HG03432 (cell line): Measurements from ENCODE around the gene MR1.

ENCODE experiments used
- ATAC-seq: cut with Tn5 transposase; IDR thresholded peaks from one replicate; pipeline ENCODE4 v1.9.1; 2021; ENCODE audit warnings: mild to moderate bottlenecking, moderate library complexity; ENCODE audit not compliant: unreplicated experiment

MR1 gene

DNA sequence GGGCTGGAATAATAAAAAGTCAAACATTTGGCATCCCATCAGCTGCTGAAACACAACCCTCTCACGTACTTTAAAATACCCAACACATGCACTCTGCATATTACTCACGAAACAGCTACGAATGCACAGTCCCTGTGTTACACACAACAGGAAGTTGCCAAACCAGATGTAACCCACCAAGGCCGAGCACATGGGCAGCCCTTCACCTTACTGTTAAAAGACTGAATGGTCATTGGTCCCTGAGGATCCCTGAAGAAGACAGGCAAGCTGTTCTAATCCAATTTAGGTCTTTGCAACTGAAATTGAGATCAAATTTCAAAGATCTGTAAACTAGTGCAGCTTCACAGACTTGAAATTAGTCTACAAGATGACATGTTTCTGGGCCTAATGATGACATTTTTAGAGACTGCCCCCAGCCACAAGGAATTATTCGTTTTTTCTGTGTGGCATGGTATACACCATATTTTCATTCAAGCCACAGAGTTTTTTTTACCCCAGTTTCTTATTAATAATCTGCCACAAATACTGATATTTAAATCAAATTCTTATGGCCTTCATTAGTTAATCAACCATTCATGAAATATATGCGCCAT is 29.1 kb downstream of the MR1 start:
- peak; percentile 79 for ATAC-seq

DNA sequence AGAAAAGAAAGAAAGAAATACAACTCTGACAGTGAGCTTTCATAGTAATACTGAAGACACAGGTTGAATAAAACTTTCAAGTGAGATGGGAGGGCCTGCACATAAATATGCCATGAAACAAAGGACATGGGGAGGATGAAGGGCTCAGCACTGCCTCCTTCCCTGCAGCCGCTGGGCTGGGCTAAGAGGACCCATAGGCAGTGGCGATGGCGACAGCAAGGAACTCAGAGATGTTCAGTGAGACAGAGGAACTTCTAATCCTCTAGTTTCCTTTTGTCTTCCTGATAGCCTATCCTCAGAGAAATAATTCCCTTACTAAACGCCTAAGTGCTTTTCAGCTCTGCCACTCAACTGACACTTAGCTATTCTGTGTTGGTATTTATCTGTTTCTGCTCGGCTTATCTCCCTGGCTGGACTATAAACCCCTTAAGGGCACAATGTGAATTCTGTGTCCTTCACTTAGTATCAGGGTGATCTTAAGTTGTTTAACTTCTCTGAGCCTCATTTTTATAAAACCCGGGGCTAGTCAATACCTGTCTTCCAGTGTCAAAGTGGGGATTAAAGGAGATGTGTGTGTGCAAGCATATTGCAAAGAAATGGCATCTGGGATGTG is 30.3 kb downstream of the MR1 start:
- ATAC-seq: no peak

DNA sequence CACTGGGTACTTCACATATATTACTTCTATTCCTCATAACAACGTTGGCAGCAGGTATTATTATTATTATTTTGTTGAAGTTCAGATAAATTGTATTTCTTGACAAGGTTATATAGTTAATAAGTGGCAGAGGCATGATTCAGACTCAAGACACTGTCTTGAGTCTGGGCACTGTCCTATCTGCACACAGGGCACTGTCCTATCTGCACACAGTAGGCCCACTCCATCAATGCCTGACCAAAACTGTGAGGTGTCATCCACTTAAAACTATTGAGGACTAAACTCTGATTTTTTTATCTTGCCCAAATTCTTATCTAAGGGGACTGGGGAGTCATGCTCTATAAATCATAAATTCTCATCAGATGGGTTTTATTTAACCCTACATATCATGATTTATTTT is 30.9 kb downstream of the MR1 start:
- ATAC-seq: no peak

DNA sequence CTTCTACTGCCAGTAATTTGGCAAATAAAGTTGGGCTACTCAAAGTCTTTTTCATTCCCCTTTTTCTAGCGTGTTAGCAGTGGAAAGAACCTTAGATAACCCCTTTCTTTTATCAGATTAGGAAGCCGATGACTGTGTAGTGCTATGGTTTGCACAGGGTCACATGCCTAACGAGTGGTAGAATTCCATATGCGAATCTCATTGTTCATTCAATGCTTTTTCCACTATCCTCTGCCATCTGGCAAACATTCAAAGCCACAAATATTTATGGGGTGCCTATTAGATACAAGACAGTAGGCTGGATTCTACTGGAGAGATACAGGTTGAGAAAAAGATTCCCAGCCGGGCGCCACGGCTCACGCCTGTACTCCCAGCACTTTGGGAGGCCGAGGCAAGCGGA is 39.9 kb downstream of the MR1 start:
- no peak for ATAC-seq

DNA sequence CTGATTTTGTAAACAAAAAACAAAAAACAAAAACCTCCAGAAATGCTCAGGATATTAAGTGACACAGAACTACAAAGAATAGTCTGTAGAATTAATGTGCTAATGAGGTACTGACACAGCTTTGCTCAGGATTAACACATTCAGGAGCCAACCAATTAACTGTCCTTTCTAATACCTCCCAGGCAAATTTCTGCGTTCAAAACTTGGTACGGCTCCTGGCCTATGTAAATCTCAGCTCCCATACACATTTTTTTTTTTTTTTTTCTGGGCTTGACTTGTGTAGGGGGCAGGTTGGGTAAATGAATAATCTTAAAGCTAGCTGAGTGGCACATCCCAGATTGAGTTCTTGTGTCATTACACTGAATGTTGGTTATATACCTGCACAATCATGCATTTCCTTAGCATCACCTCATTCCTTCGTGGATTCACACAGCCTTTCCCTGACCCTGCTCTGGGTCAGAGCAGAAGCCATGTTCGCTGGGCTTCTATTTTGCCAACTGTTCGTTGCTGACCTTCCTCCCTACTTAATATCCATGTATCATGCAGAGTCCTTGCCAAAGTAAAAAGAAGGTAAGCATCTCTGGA is 42.1 kb downstream of the MR1 start:
- no peak for ATAC-seq

DNA sequence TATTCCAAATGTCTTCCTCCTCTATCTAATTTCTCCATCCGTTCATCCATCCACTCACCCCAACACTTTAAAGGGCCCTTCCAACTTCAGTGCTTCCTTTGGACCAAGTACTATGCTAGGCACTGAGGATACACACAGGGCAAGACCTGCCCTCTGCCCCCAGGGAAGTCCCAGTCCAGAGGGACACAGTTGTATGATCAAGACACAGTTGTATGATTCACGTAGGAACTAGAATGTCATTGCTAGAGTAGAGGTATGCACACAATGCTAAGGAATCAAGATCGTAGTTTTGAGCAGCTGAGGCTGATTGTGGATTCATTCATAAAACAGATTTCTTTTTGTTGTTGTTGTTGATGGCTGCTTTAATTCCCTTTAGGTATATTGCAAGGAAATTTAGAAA is 43.1 kb downstream of the MR1 start:
- no peak for ATAC-seq

DNA sequence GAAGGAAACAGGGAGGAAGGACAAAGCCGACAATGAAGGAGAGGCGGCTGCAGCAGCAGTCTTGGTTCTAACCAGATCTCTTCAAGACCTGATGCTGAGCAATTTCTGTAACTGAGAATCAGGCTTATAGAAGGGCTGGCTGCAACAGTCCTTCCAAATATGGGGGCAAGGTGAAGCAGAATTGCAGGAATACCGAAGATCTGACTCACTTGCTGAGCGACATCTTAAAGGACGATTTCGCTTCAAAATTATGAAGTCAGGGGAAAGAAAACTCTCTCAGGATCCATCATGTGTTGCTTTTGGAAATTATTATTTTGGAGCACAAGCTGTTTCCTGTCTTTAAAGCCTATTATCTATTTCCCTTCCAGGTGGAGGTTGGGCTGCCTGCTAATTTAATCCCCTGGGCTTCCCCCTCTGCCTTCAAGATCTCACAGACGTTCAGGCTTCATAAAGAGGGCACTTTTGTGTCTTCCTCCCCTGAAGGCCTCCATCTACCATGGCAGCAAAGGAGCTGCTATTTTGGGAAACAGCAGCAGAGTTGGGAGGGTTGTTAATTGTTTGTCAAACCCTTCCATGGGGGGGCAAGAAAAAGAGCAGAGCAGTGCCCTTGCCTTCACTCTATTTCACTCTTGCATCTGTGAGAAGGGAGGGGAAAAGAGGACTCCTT is 43.9 kb downstream of the MR1 start:
- ATAC-seq: no peak

DNA sequence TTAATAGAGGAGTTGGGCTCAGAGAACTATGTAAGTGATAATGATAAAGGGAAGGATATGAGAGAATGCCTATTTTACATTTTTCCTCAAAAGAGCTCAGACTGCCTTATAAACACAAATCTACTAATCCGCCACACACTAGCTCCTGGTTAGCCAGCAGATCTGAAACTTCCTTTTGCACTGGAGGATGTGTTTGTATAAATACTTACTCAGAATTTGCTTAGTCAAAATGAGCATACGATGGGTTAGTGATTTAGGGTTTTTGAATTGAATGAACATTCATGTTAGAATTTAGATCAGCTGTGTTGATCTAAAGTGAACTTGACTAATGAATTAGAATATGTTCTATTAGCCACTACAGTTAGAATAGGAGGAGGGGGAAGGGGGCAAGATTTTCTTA is 45.6 kb downstream of the MR1 start:
- ATAC-seq: no peak

DNA sequence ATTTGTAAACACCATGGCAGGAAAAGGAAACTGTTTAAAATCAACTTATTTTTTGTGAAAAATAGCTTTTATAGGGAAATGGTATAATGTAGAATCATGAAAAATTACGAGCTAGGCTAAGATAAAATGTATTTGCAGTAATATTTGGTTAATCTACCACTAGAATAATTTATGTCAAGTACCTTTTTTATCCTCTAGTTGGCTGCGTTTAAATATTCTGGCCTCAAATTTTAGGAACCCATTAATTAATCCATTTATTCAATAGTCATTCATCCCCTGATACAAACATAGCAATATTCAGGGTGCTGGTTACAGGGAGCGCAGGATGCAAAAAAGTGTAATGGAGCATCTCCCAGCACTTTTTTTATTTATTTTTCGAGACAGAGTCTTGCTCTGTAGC is 46.1 kb downstream of the MR1 start:
- no peak for ATAC-seq

DNA sequence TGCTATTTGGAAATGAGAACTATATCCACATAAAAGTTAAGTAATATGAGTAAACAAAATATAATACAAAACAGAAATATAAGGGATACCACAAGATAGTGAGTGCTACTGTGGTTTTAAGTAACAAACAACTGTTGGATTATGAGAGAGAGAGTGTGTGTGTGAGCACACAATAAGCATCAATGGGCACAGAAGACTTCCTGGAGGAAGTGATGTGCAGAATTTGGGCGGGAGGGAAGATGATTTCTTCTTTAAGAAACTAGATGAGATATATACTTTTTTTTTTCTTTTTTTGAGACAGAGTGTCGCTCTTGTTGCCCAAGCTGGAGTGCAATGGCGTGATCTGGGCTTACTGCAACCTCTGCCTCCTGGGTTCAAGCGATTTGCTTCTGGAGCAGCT is 46.8 kb downstream of the MR1 start:
- no peak for ATAC-seq

DNA sequence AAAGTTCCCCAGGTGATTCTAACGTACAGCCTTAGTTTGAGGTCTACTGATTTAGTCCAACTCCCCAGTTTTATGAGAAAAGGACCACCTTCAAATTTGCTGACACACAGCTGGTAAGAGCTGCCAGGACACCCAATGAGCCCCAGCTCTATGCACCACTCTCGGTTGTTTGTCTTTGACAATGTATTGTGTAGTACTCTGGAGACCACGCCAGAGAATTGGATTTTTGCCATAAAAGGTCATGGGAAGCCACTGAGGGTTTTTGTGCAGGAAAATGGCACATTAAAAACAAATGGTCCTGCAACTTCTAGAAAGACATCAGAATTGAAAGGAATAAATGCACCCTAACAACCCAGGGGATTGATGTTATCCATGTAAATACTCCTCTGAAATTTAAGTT is 47.6 kb downstream of the MR1 start:
- no peak for ATAC-seq

DNA sequence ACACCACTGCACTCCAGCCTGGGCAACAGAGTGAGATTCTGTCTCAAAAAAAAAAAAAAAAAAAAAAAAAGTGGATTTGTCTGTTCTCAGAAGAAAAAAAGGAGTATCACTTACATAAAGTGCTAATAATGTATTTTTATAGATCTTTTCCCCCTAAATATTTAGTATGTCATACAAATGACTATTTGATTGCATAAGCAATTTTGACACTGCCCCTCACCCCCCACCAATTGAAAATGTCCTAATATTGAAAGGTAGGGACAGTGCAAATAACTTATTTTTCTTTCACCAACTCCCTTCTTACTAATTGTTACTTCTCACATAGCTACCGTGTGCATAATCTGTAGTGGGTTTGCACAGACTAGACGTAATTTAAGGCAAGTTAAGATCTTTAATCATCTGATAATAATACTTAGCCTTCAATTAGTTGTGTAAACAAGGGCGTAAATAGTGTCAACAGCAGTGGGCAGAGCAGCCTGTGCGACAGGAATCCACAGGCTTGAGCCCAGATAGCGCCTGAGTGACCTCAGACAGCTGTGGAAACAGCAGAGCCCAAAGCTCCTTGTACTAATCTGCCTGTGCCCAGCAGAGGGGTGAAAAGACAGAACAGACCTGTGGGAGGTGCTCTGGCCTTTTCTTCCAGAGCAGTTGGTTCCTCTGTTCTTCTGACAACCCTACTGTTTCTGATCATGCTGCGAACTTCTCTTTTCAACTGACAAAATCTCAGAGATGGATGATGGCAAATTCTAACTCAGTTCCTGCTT is 50.2 kb downstream of the MR1 start:
- ATAC-seq: peak; percentile 40

DNA sequence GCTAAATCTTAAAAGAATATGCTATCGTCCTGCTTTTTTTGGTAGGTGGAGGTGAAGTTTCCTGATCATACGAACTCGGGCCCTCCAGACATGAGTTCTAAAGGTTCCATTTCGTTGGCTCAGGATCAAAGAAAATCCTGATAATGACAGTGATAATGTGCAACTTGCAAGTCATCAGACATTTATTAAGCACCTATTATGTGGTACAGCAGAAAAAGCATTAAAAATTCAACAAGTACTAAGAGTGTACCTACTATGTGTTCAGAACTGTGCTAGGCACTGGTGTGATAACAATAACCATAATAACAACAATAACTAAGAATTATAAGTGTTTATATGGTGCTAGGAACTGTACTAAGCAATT is 50.8 kb downstream of the MR1 start:
- no peak for ATAC-seq

DNA sequence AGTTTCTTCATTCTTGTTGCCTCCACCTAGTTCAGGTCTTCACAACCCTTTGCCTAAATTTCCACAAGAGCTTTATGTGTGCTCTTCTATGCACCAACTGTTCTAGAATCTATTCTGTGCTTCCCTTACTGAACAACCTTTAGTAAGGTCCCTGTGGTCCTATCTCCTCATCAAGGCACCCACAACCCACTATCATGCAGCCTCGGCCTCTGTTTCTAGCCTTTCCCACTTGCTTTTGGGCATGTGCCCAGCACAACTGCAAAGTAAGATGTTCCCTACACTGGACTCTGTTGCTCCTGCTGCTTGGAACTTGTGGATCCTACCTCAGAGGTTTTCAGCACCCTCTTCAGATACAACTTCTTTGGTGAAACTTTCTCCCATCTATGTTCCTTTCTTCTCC is 52.3 kb downstream of the MR1 start:
- ATAC-seq: no peak

DNA sequence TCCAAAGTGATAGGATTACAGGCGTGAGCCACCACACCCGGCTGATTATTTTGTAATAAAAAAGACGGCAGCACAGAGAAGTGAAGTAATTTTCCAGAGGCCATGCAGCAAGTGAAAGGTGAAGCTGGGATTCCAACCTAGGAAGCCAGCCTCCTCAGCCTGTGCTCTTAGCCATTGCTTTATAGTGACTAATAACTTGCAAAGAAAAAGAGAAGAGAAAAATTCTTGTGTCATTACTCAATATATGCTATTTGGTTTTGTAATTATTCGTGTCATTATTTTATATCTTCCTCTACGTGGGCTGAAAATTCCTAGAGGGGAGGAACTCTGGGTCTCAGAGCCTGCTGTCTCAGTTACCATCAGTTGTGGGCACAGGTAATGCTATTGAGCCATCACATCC is 53.1 kb downstream of the MR1 start:
- ATAC-seq: no peak

DNA sequence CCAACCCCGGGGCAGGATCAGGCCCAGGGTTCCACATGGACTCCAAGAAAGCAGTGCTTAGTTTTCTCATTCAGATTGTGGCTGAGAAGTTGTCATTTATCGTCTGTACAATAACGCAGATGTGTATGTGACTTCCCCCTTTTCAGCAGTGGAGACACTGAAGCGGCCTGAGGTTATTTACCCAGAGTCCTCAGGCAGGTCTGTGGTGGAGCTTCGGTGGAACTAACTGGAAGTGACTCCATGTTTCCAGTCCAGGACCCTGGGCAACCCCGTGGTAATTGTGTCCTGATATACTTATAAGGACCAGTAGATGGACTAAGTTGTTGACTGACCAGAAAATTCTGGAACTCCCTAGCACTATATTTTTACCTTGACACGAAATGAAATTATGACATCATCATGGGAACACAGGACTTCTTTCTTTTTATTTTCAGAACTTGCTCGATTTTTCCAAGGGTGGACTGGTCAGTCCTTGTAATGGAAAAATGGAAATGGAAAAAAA is 53.7 kb downstream of the MR1 start:
- ATAC-seq: no peak

DNA sequence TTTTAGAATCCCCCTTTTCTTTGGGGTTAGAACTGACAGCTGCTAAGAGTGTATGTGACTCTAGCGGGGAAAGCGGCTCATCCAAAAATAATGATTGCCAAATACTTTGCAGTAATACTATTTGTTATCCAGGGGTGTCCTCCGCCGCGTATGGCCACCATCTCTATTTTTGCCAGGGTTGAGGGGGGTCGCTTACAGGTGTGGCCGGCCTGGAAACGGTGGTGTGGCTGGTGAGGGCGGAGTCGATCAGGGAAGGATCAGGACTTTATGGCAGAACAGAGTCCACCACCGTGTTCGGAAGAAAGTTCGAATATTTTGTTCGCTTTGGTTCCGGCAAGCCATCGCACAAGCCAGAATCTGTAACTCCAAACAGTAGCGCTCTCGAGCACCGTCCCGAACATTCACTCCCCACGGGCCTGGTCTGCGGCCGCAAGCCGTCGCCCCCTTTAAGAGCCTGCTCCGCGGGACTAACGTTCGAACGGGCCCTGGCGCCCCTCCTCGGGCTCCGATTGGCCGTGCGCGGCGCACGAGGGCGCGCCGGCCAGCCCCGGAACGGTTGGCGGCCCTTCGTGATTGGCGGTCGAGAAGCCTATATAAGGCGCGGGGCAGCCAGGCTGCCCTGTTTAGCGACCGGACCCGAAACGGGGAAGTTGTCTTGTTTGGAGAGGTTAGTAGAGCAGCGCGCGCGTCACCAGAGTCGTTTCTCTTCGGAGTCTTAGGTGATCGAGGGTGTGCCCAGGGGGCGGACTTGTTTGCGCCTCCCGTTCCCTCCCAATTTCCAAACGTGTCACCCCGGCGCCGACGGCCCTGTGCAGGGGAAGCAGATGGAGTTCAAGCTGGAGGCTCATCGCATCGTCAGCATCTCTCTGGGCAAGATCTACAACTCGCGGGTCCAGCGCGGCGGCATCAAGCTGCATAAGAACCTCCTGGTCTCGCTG is 54.6 kb downstream of the MR1 start, which contains the start of gene IER5:
Gene IER5 (plus strand): TSS at position 622 of the 938 bp plus-strand sequence. CDS start 203 bp downstream, at position 825.
- ATAC-seq: peak; percentile 78

DNA sequence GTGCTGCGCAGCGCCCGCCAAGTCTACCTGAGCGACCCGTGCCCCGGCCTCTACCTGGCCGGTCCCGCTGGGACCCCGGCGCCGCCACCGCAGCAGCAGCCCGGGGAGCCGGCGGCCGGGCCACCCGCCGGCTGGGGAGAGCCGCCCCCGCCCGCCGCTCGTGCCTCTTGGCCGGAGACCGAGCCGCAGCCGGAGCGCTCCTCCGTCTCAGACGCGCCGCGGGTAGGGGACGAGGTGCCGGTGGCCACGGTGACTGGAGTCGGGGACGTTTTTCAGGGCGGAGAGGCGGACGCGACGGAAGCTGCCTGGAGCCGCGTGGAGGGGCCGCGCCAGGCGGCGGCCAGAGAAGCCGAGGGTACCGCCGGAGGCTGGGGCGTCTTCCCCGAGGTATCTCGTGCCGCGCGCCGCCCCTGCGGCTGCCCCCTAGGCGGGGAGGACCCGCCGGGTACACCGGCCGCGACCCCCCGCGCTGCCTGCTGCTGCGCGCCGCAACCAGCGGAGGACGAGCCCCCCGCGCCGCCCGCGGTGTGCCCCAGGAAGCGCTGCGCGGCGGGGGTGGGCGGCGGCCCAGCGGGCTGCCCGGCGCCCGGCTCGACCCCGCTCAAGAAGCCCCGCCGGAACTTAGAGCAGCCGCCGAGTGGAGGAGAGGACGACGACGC is 55.4 kb downstream of the MR1 start:
- peak; percentile 8 for ATAC-seq

DNA sequence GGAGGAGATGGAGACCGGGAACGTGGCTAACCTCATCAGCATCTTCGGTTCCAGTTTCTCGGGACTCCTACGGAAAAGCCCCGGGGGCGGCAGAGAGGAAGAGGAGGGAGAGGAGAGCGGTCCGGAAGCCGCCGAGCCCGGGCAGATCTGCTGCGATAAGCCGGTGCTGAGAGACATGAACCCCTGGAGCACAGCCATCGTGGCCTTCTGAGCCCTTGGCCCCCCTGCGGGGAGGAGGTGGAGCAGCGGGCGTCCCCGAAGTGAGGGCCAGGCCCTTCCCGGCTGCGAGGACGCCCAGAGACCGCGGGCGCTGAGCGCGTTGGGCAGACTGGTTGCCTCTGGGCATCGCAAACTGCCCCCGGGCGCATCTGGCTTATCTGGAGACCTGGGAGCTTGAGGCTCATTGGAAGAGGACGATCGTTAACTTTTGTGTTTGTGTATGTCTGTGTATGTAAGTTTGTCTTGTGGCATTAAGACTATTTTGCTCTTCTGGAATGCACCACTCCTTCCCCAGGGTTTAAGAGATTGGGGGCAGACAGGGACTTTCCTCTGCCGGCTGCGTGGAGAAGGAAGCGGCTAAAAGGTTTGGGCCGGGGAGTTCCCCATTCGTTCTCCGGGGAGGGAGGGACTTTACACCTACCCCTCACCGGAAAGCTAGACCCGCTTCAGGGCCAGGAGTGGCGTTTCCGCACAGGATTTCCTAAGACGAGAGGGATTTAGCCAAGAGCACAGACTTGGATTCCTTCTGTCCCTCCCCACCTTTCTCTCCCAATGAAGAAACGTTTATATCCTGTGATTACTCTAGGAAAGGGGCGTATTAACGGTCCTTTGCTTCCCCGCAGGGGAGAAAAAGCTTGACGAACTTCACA is 56.1 kb downstream of the MR1 start:
- peak; percentile 34 for ATAC-seq
